Trophoblast cell (in vitro differentiated cells and primary cell): Measurements from ENCODE around the gene PDGFD.
"Not testable (repeated sequence)": the region's sequence is repeated elsewhere in the genome, so short reads cannot be mapped to it uniquely, and the experiment has no call there.

Experiments used
- DNase-seq, 2 donors: peaks; one replicate each; pipeline ENCODE4 v3.0.0-alpha.2; 2016
- H2AFZ ChIP-seq: 2 replicates; pipeline ENCODE4 v1.6.1; 2013; ENCODE audit warnings: low read length, moderate library complexity, mild to moderate bottlenecking; ENCODE audit not compliant: insufficient read depth, poor library complexity
- H2AK5ac ChIP-seq: 2 replicates; pipeline ENCODE4 v1.6.1; 2013; ENCODE audit warnings: mild to moderate bottlenecking, low read length
- H2BK120ac ChIP-seq: 2 replicates; pipeline ENCODE4 v1.6.1; 2013; ENCODE audit warnings: low read length, mild to moderate bottlenecking, moderate library complexity; ENCODE audit not compliant: insufficient read depth, poor library complexity
- H2BK12ac ChIP-seq: 2 replicates; pipeline ENCODE4 v1.6.1; 2013; ENCODE audit warnings: mild to moderate bottlenecking, low read length, moderate library complexity
- H2BK5ac ChIP-seq: 2 replicates; pipeline ENCODE4 v1.6.1; 2013; ENCODE audit warnings: low read length, low read depth, moderate library complexity, mild to moderate bottlenecking; ENCODE audit not compliant: poor library complexity
- H3K14ac ChIP-seq: 2 replicates; pipeline ENCODE4 v1.6.1; 2013; ENCODE audit warnings: mild to moderate bottlenecking, low read length
- H3K18ac ChIP-seq: 2 replicates; pipeline ENCODE4 v1.6.1; 2013; ENCODE audit warnings: mild to moderate bottlenecking, low read length
- H3K23ac ChIP-seq: 2 replicates; pipeline ENCODE4 v1.6.1; 2013; ENCODE audit warnings: low read length
- H3K27ac ChIP-seq: 2 replicates; pipeline ENCODE4 v1.5.1; 2013; ENCODE audit warnings: low read depth, mild to moderate bottlenecking, inconsistent platforms, low read length, moderate library complexity
- H3K27me3 ChIP-seq: 2 replicates; pipeline ENCODE4 v1.6.1; 2013; ENCODE audit warnings: inconsistent platforms, mild to moderate bottlenecking, low read length, moderate library complexity; ENCODE audit not compliant: insufficient read depth
- H3K36me3 ChIP-seq, 2 experiments: 1 replicate in 1 of 2; 2 replicates in 1 of 2; pipeline ENCODE4 v1.6.1; 2013; ENCODE audit warnings: low read length in 2 of 2, mild to moderate bottlenecking in 2 of 2, moderate library complexity in 1 of 2; ENCODE audit not compliant: insufficient read depth in 2 of 2, control insufficient read depth in 1 of 2
- H3K4ac ChIP-seq: 2 replicates; pipeline ENCODE4 v1.6.1; 2013; ENCODE audit warnings: low read depth, mild to moderate bottlenecking, low read length, moderate library complexity
- H3K4me1 ChIP-seq, 2 experiments: 1 replicate in 1 of 2; 2 replicates in 1 of 2; pipeline ENCODE4 v1.6.1; 2013; ENCODE audit warnings: low read length in 2 of 2, mild to moderate bottlenecking in 2 of 2, moderate library complexity in 1 of 2; ENCODE audit not compliant: insufficient read depth in 2 of 2, control insufficient read depth in 1 of 2
- H3K4me2 ChIP-seq: 2 replicates; pipeline ENCODE4 v1.6.1; 2013; ENCODE audit warnings: inconsistent platforms, mild to moderate bottlenecking, low read length, moderate library complexity
- H3K4me3 ChIP-seq: 2 replicates; pipeline ENCODE4 v1.5.1; 2013; ENCODE audit warnings: mild to moderate bottlenecking, low read depth, low read length, inconsistent platforms
- H3K79me1 ChIP-seq: one replicate; pipeline ENCODE4 v1.6.1; 2013; ENCODE audit warnings: low read length
- H3K79me2 ChIP-seq: 2 replicates; pipeline ENCODE4 v1.6.1; 2013; ENCODE audit warnings: low read length, mild to moderate bottlenecking; ENCODE audit not compliant: control insufficient read depth, insufficient read depth, poor library complexity
- H3K9ac ChIP-seq: 2 replicates; pipeline ENCODE4 v1.6.1; 2013; ENCODE audit warnings: mild to moderate bottlenecking, low read length
- H3K9me3 ChIP-seq: 2 replicates; pipeline ENCODE4 v1.6.1; 2013; ENCODE audit warnings: low read depth, mild to moderate bottlenecking, control low read depth, inconsistent platforms, low read length; ENCODE audit not compliant: insufficient read depth
- H4K12ac ChIP-seq: 2 replicates; pipeline ENCODE4 v1.6.1; 2013; ENCODE audit warnings: low read depth, mild to moderate bottlenecking, low read length, moderate library complexity
- H4K8ac ChIP-seq: 2 replicates; pipeline ENCODE4 v1.6.1; 2013; ENCODE audit warnings: low read depth, mild to moderate bottlenecking, low read length, moderate library complexity
- H4K91ac ChIP-seq: one replicate; pipeline ENCODE4 v1.6.1; 2013; ENCODE audit warnings: low read depth, mild to moderate bottlenecking, low read length, moderate library complexity
- WGBS: extraction: QIAGEN DNeasy Blood & Tissue Kit; methylation state at CpG from one replicate; pipeline ENCODE4 v1.1.7; 2013; ENCODE audit warnings: missing lambda C conversion rate; ENCODE audit not compliant: insufficient read length, insufficient coverage; ENCODE audit errors: extremely low coverage; 5-methylcytosine and 5-hydroxymethylcytosine counted together

The PDGFD gene

DNA sequence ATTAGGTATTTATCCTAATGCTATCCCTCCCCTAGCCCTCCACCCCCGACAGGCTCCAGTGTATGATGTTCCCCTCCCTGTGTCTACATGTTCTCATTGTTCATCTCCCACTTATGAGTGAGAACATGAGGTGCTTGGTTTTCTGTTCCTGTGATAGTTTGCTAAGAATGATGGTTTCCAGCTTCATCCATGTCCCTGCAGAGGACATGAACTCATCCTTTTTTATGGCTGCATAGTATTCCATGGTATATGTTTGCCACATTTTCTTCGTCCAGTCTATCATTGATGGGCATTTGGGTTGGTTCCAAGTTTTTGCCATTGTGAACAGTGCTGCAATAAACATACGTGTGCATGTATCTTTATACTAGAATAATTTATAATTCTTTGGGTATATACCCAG, 117.1 kb downstream of the PDGFD start:
- H3K4me3 ChIP-seq, H2BK12ac ChIP-seq, H2AFZ ChIP-seq, DNase-seq, H3K14ac ChIP-seq, H3K79me1 ChIP-seq, H3K79me2 ChIP-seq, H3K36me3 ChIP-seq, H3K9ac ChIP-seq, H3K4ac ChIP-seq, H4K12ac ChIP-seq, H3K27me3 ChIP-seq, H3K27ac ChIP-seq, H2BK5ac ChIP-seq, H4K91ac ChIP-seq, H2AK5ac ChIP-seq, H3K9me3 ChIP-seq, H3K18ac ChIP-seq, H3K4me2 ChIP-seq, H3K23ac ChIP-seq, H4K8ac ChIP-seq, H3K4me1 ChIP-seq, H2BK120ac ChIP-seq: not testable (repeated sequence)
- no CpG with 5 or more reads among the region's 3 CpGs for WGBS

- no peaks in the 10 kb centered on the region for H3K36me3 ChIP-seq
- no peak for DNase-seq
- H3K79me2 ChIP-seq, result no peaks in the 10 kb centered on the region
- no CpG with 5 or more reads among the region's 2 CpGs for WGBS
- H2BK12ac ChIP-seq, result no peak overlapping the region
- H3K23ac ChIP-seq, result no peak overlapping the region
- H2AK5ac ChIP-seq, result no peak overlapping the region
- H4K12ac ChIP-seq, result no peak overlapping the region
- no peak overlapping the region for H3K4ac ChIP-seq
- no peak overlapping the region for H2AFZ ChIP-seq
- peaks cover 1% of the 10 kb centered on the region for H3K9me3 ChIP-seq
- H3K9ac ChIP-seq, result no peak overlapping the region
- no peak overlapping the region for H3K14ac ChIP-seq
- no peak overlapping the region for H3K27ac ChIP-seq
- no peak overlapping the region for H2BK5ac ChIP-seq
- no peaks in the 10 kb centered on the region for H3K79me1 ChIP-seq
- H4K8ac ChIP-seq, result no peak overlapping the region
- H2BK120ac ChIP-seq, result no peak overlapping the region
- H3K4me3 ChIP-seq, result no peak overlapping the region
- H3K27me3 ChIP-seq, result no peaks in the 10 kb centered on the region
- no peak overlapping the region for H4K91ac ChIP-seq
- no peak overlapping the region for H3K4me2 ChIP-seq
- no peaks in the 10 kb centered on the region for H3K4me1 ChIP-seq
- H3K18ac ChIP-seq, result no peak overlapping the region
Measured at GRCh38 chr11:104046331-104046730, 117.6 kb downstream of the PDGFD start.

GRCh38 chr11:104043678-104044239, 120.2 kb downstream of the PDGFD start:
- Histone ChIP-seq H2BK5ac (no peak overlapping the region), H3K23ac (no peak overlapping the region), H4K8ac (no peak overlapping the region), H2AFZ (no peak overlapping the region), H2BK120ac (no peak overlapping the region), H3K4me3 (no peak overlapping the region), H3K27ac (no peak overlapping the region), H3K9ac (no peak overlapping the region), H2BK12ac (no peak overlapping the region), H2AK5ac (no peak overlapping the region), H4K12ac (no peak overlapping the region), H3K79me1 (no peaks in the 10 kb centered on the region), H3K18ac (no peak overlapping the region), H4K91ac (no peak overlapping the region), H3K27me3 (no peaks in the 10 kb centered on the region), H3K4me2 (no peak overlapping the region), H3K14ac (no peak overlapping the region), H3K9me3 (no peaks in the 10 kb centered on the region), H3K4me1 (no peaks in the 10 kb centered on the region), H3K36me3 (no peaks in the 10 kb centered on the region), H3K79me2 (no peaks in the 10 kb centered on the region), H3K4ac (no peak overlapping the region)
- DNase-seq, result no peak
- no CpG with 5 or more reads among the region's 6 CpGs for WGBS

DNA sequence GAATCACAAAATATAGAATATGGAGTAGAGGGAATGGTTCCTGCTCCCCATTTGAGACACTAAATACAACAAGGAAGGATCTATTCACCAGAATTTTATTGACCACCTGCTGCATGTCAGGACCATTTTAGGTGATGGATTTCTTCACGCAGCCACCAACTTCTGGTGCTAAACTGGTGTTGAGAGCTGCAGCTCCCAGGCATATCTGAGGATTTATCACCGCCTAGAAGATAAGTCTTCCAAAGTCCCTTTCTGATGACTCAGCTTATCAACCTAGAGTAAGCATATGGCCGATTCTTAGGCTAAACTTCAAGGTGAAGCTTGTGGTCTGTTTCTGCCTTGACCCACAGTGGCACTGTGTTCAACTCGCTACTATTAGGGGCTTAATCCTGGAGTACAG, 120.8 kb downstream of the PDGFD start:
- H4K8ac ChIP-seq, result no peak overlapping the region
- no peak overlapping the region for H4K91ac ChIP-seq
- H2BK5ac ChIP-seq, result no peak overlapping the region
- H3K23ac ChIP-seq, result no peak overlapping the region
- no peak overlapping the region for H3K27ac ChIP-seq
- H2AFZ ChIP-seq, result no peak overlapping the region
- H3K27me3 ChIP-seq, result no peaks in the 10 kb centered on the region
- no CpG with 5 or more reads among the region's 4 CpGs for WGBS
- no peak overlapping the region for H3K4me3 ChIP-seq
- no peak overlapping the region for H2AK5ac ChIP-seq
- no peak overlapping the region for H4K12ac ChIP-seq
- H3K14ac ChIP-seq, result no peak overlapping the region
- no peaks in the 10 kb centered on the region for H3K9me3 ChIP-seq
- no peak overlapping the region for H2BK120ac ChIP-seq
- no peaks in the 10 kb centered on the region for H3K79me1 ChIP-seq
- H3K9ac ChIP-seq, result no peak overlapping the region
- H3K4me2 ChIP-seq, result no peak overlapping the region
- H3K4ac ChIP-seq, result no peak overlapping the region
- no peaks in the 10 kb centered on the region for H3K79me2 ChIP-seq
- no peaks in the 10 kb centered on the region for H3K36me3 ChIP-seq
- no peak overlapping the region for H2BK12ac ChIP-seq
- no peaks in the 10 kb centered on the region for H3K4me1 ChIP-seq
- no peak overlapping the region for H3K18ac ChIP-seq
- no peak for DNase-seq
